H1 (cell line): ENCODE data around the gene MRPL50. TPM values are rescaled to one million over a fixed set of nuclear protein-coding genes. Genes with fewer than 3 reads are reported as not detected.

Experiments used
- CTCF ChIA-PET: fragments of 300-600 bp; sonication (Branson Sonifier 250); formaldehyde crosslinking; loops from one replicate; lab custom pipeline; 2021; ENCODE audit not compliant: partially characterized antibody; lab: Charles Lee
- POLR2A ChIA-PET: fragments of 300-600 bp; sonication (Branson Sonifier 250); formaldehyde crosslinking; loops from one replicate; lab custom pipeline; 2021; ENCODE audit warnings: inconsistent platforms; ENCODE audit not compliant: partially characterized antibody; lab: Charles Lee
- DNase-seq, 2 experiments: peaks; one replicate each; pipeline versions ENCODE4 v3.0.0 to v3.0.0-alpha.2; 2010 to 2022; ENCODE audit warnings: low spot score in 2 of 2, low read depth in 1 of 2, mixed read lengths in 1 of 2
- FAIRE-seq: peaks from 2 replicates; lab custom pipeline; 2011; peaks lifted over from hg19 to GRCh38; lab: Jason Lieb, UNC
- H2AFZ ChIP-seq: 2 replicates; pipeline ENCODE4 v1.8.1; 2012; ENCODE audit warnings: low read length, inconsistent platforms
- H2AK5ac ChIP-seq: 2 replicates; pipeline ENCODE4 v1.6.1; 2013; ENCODE audit warnings: low read depth, low read length
- H2BK120ac ChIP-seq: replicated peaks from 2 replicates; pipeline ENCODE3; 2013; ENCODE audit warnings: low read depth, low read length, inconsistent platforms
- H2BK12ac ChIP-seq: 2 replicates; pipeline ENCODE4 v1.6.1; 2013; ENCODE audit warnings: low read depth, low read length
- H2BK15ac ChIP-seq: 2 replicates; pipeline ENCODE4 v1.6.1; 2013; ENCODE audit warnings: low read length
- H2BK20ac ChIP-seq: 2 replicates; pipeline ENCODE4 v1.6.1; 2013; ENCODE audit warnings: low read length
- H2BK5ac ChIP-seq: 2 replicates; pipeline ENCODE4 v1.6.1; 2013; ENCODE audit warnings: low read depth, low read length
- H3K14ac ChIP-seq: 2 replicates; pipeline ENCODE4 v1.6.1; 2013; ENCODE audit warnings: inconsistent platforms; ENCODE audit not compliant: insufficient read length
- H3K18ac ChIP-seq: 2 replicates; pipeline ENCODE4 v1.6.1; 2013; ENCODE audit warnings: low read length; ENCODE audit errors: extremely low read depth
- H3K23ac ChIP-seq: 2 replicates; pipeline ENCODE4 v1.6.1; 2013; ENCODE audit warnings: inconsistent platforms; ENCODE audit not compliant: insufficient read length
- H3K23me2 ChIP-seq: 2 replicates; pipeline ENCODE4 v1.6.1; 2013; ENCODE audit warnings: low read depth, low read length
- H3K27ac ChIP-seq: 2 replicates; pipeline ENCODE4 v1.6.1; 2011; ENCODE audit warnings: low read depth, low read length, inconsistent platforms
- H3K27me3 ChIP-seq, 4 experiments: replicated peaks in 1 of 4; 1 replicate in 1 of 4; 2 replicates in 3 of 4; pipeline versions ENCODE4 v1.6.1 to v1.8.1; 2011 to 2013; ENCODE audit warnings: low read length in 3 of 4, mild to moderate bottlenecking in 3 of 4, inconsistent platforms in 2 of 4, mixed read lengths in 2 of 4, moderate library complexity in 1 of 4; ENCODE audit not compliant: control insufficient read depth in 3 of 4, insufficient read depth in 3 of 4; ENCODE audit errors: extremely low read depth in 1 of 4
- H3K36me3 ChIP-seq, 4 experiments: 2 replicates each; pipeline versions ENCODE4 v1.6.1 to v1.8.1; 2011 to 2013; ENCODE audit warnings: mild to moderate bottlenecking in 4 of 4, low read length in 3 of 4, moderate library complexity in 2 of 4, control low read depth in 1 of 4, inconsistent platforms in 1 of 4; ENCODE audit not compliant: insufficient read depth in 4 of 4, control insufficient read depth in 2 of 4
- H3K4ac ChIP-seq: replicated peaks from 2 replicates; pipeline ENCODE3; 2013; ENCODE audit warnings: low read length, low read depth, mixed read lengths, inconsistent platforms; ENCODE audit not compliant: insufficient read length
- H3K4me1 ChIP-seq, 4 experiments: replicated peaks in 1 of 4; 1 replicate in 1 of 4; 2 replicates in 3 of 4; pipeline versions ENCODE4 v1.6.1 to v1.8.1; 2011 to 2013; ENCODE audit warnings: low read length in 3 of 4, inconsistent platforms in 2 of 4, mixed read lengths in 1 of 4; ENCODE audit not compliant: insufficient read depth in 4 of 4, control insufficient read depth in 3 of 4
- H3K4me2 ChIP-seq, 2 experiments: 2 replicates each; pipeline versions ENCODE4 v1.6.1 to v1.8.1; 2011 to 2013; ENCODE audit warnings: low read depth in 2 of 2, low read length in 2 of 2, control low read depth in 1 of 2, inconsistent platforms in 1 of 2, mild to moderate bottlenecking in 1 of 2; ENCODE audit not compliant: insufficient read depth in 1 of 2
- H3K4me3 ChIP-seq, 4 experiments: fragments of 200-600, 300-600 bp in 1 of 4; sonication (generic), shearing (Covaris generic), sonication (Bioruptor Twin) in 1 of 4; 2 replicates each; pipeline versions ENCODE4 v1.5.1 to v1.8.1; 2011 to 2016; ENCODE audit warnings: low read length in 4 of 4, low read depth in 3 of 4, control low read depth in 2 of 4, inconsistent platforms in 2 of 4, mild to moderate bottlenecking in 2 of 4, mixed read lengths in 1 of 4, moderate library complexity in 1 of 4; ENCODE audit not compliant: insufficient read depth in 2 of 4; ENCODE audit errors: extremely low read depth in 1 of 4
- H3K56ac ChIP-seq: replicated peaks from 2 replicates; pipeline ENCODE3; 2013; ENCODE audit warnings: low read depth, mild to moderate bottlenecking, mixed read lengths, low read length, inconsistent platforms; ENCODE audit not compliant: insufficient read length
- H3K79me1 ChIP-seq: 2 replicates; pipeline ENCODE4 v1.6.1; 2013; ENCODE audit warnings: low read depth, low read length, control low read depth
- H3K79me2 ChIP-seq, 2 experiments: 2 replicates each; pipeline versions ENCODE4 v1.6.1 to v1.8.1; 2012 to 2013; ENCODE audit warnings: low read length in 2 of 2, mild to moderate bottlenecking in 2 of 2, inconsistent platforms in 1 of 2; ENCODE audit not compliant: insufficient read depth in 2 of 2, control insufficient read depth in 1 of 2
- H3K9ac ChIP-seq, 4 experiments: replicated peaks in 1 of 4; 1 replicate in 1 of 4; 2 replicates in 3 of 4; pipeline versions ENCODE4 v1.6.1 to v1.8.1; 2011 to 2013; ENCODE audit warnings: low read depth in 3 of 4, low read length in 3 of 4, control low read depth in 2 of 4, mild to moderate bottlenecking in 2 of 4, moderate library complexity in 2 of 4, inconsistent platforms in 1 of 4; ENCODE audit errors: extremely low read depth in 1 of 4
- H3K9me3 ChIP-seq, 2 experiments: 2 replicates each; pipeline versions ENCODE4 v1.6.1 to v1.8.1; 2012 to 2013; ENCODE audit warnings: mild to moderate bottlenecking in 2 of 2, moderate library complexity in 2 of 2, control low read depth in 1 of 2, inconsistent platforms in 1 of 2, low read depth in 1 of 2, low read length in 1 of 2, mixed read lengths in 1 of 2; ENCODE audit not compliant: insufficient read depth in 2 of 2
- H4K20me1 ChIP-seq, 2 experiments: replicated peaks in 1 of 2; 2 replicates each; pipeline versions ENCODE3 to v1.8.1; 2011 to 2013; ENCODE audit warnings: inconsistent platforms in 2 of 2, low read length in 2 of 2, mild to moderate bottlenecking in 1 of 2; ENCODE audit not compliant: insufficient read depth in 2 of 2, control insufficient read depth in 1 of 2
- H4K5ac ChIP-seq: 2 replicates; pipeline ENCODE4 v1.6.1; 2013; ENCODE audit warnings: low read length, low read depth, mixed read lengths, inconsistent platforms; ENCODE audit not compliant: insufficient read length
- H4K8ac ChIP-seq: 2 replicates; pipeline ENCODE4 v1.8.0; 2013; ENCODE audit warnings: mild to moderate bottlenecking, moderate library complexity, low read length, inconsistent platforms; ENCODE audit not compliant: insufficient read depth; ENCODE audit errors: extremely low read depth
- H4K91ac ChIP-seq: replicated peaks from 2 replicates; pipeline ENCODE3; 2013; ENCODE audit warnings: low read length, mixed read lengths, inconsistent platforms; ENCODE audit not compliant: insufficient read length
- ATF3 ChIP-seq: IDR thresholded peaks from 2 replicates; pipeline ENCODE4 v1.6.1; 2011; ENCODE audit warnings: low read depth, mild to moderate bottlenecking, low read length; ENCODE audit not compliant: insufficient read depth
- CTBP2 ChIP-seq: IDR thresholded peaks from 2 replicates; pipeline ENCODE4 v1.7.0; 2011; ENCODE audit warnings: borderline replicate concordance, mild to moderate bottlenecking, moderate library complexity, mixed read lengths, low read length; ENCODE audit not compliant: insufficient read depth, insufficient read length
- TEAD4 ChIP-seq: IDR thresholded peaks from 2 replicates; pipeline ENCODE4 v1.6.1; 2012; ENCODE audit warnings: low read depth, low read length, inconsistent platforms, mixed read lengths
- WGBS, 2 experiments: shearing (Covaris generic) in 1 of 2; methylation state at CpG; one replicate each; pipeline versions ENCODE4 v1.1.6 to v1.1.7; 2013 to 2015; ENCODE audit warnings: low lambda C conversion rate in 2 of 2, mixed read lengths in 2 of 2, inconsistent platforms in 1 of 2, low coverage in 1 of 2, missing lambda C conversion rate in 1 of 2; ENCODE audit not compliant: insufficient replicate concordance in 2 of 2, insufficient coverage in 1 of 2, insufficient read length in 1 of 2; ENCODE audit errors: extremely low coverage in 1 of 2, missing lambda C conversion rate in 1 of 2; 5-methylcytosine and 5-hydroxymethylcytosine counted together
- polyA plus RNA-seq, 7 experiments: library from polyadenylated mRNA; depleted of rRNA in 3 of 7; stranded (reverse) in 5 of 7; unstranded in 2 of 7; fragments of >200 nt in 5 of 7; fragments of 200-250 nt in 2 of 7; gene quantifications; 1 replicate in 5 of 7; 2 replicates in 1 of 7; 4 replicates in 1 of 7; pipeline versions ENCODE4 v1.2.1 to v1.2.3, GENCODE V29; 2011 to 2013; ENCODE audit warnings: missing spikeins in 2 of 7, mixed read lengths in 2 of 7
- total RNA-seq: library from RNA; stranded (reverse); fragmentation: NEBNext Ultra II Directional; extraction: Animal tissue kit (Norgen Biotek cat#: 25700); gene quantifications from 2 replicates; pipeline ENCODE4 v1.2.1, GENCODE V29; 2021

MRPL50 gene
- total and polyA plus RNA-seq, 2 of the 8 experiments (the other 6 are each of a cell fraction or from before 2014, with no cell fraction given), result 17.8 to 25.1 TPM

- H2BK20ac ChIP-seq, result no peak overlapping the region
- no peak overlapping the region for H3K18ac ChIP-seq
- H3K79me2 ChIP-seq, result no peaks in the 10 kb centered on the region
- FAIRE-seq (no peak), DNase-seq (no peak)
- ChIA-PET POLR2A (no interaction called here), CTCF (interaction anchor here (1.2 kb wide), 1 partner anchor 31 kb away, joined by 4 read pairs; no protein-coding TSS in a partner anchor)
- no peak overlapping the region for H3K9ac ChIP-seq
- no peaks in the 10 kb centered on the region for H3K23me2 ChIP-seq
- no peak overlapping the region for H3K23ac ChIP-seq
- TF ChIP-seq TEAD4, result no peak
- TF ChIP-seq CTBP2, result no peak
- TF ChIP-seq ATF3, result no peak
- H3K27ac ChIP-seq, result no peak overlapping the region
- no peak overlapping the region for H3K4me3 ChIP-seq
- H3K56ac ChIP-seq, result no peak overlapping the region
- no peaks in the 10 kb centered on the region for H3K9me3 ChIP-seq
- no peaks in the 10 kb centered on the region for H3K36me3 ChIP-seq
- no peak overlapping the region for H3K14ac ChIP-seq
- WGBS, 2 experiments, result 18% methylated on average over 1 of the region's 1 CpG; no CpG with 5 or more reads in 1 of the 2 experiments
- no peaks in the 10 kb centered on the region for H3K27me3 ChIP-seq
- H3K79me1 ChIP-seq, result no peaks in the 10 kb centered on the region
- H4K20me1 ChIP-seq, result no peaks in the 10 kb centered on the region
- H2AFZ ChIP-seq, result no peak overlapping the region
- no peak overlapping the region for H4K91ac ChIP-seq
- H2BK120ac ChIP-seq, result no peak overlapping the region
- H4K5ac ChIP-seq, result no peak overlapping the region
- H3K4ac ChIP-seq, result no peak overlapping the region
- H2BK12ac ChIP-seq, result no peak overlapping the region
- no peak overlapping the region for H2AK5ac ChIP-seq
- no peak overlapping the region for H2BK15ac ChIP-seq
- no peak overlapping the region for H3K4me2 ChIP-seq
- no peak overlapping the region for H4K8ac ChIP-seq
- H3K4me1 ChIP-seq, result no peaks in the 10 kb centered on the region
- no peak overlapping the region for H2BK5ac ChIP-seq
Observed at GRCh38 chr9:101356619-101357018, 41.8 kb downstream of the MRPL50 start.
